A204.1 (cell line): ENCODE measurements around the gene GP9.

ENCODE experiments used
- FAIRE-seq: peaks from 2 replicates; lab custom pipeline; 2012; peaks lifted over from hg19 to GRCh38; lab: Jason Lieb, UNC

GP9 gene

GRCh38 chr3:129060276-129061022 lies at the start of gene GP9:
Gene GP9 (plus strand): TSS chr3:129060779. CDS start chr3:129061740, 961 bp downstream.
- no peak for FAIRE-seq

GRCh38 chr3:129013491-129013891 lies 47.1 kb upstream of the GP9 start:
- FAIRE-seq = no peak

GRCh38 chr3:129014148-129014547 lies 46.4 kb upstream of the GP9 start:
- FAIRE-seq = no peak

- no peak for FAIRE-seq
These were observed 45.7 kb upstream of the GP9 start for GRCh38 chr3:129014793-129015345.

GRCh38 chr3:129015388-129016105 lies 45.0 kb upstream of the GP9 start:
- FAIRE-seq = no peak

GRCh38 chr3:129016356-129016719 lies 44.2 kb upstream of the GP9 start:
- FAIRE-seq = no peak

- no peak for FAIRE-seq
These were observed 43.7 kb upstream of the GP9 start for GRCh38 chr3:129016720-129017483.

- FAIRE-seq = no peak
These were observed 43.1 kb upstream of the GP9 start for GRCh38 chr3:129017484-129017899.

- FAIRE-seq = no peak
These were observed 42.3 kb upstream of the GP9 start for GRCh38 chr3:129018271-129018670.

GRCh38 chr3:129018751-129019150 lies 41.8 kb upstream of the GP9 start:
- no peak for FAIRE-seq

GRCh38 chr3:129019266-129019665 lies 41.3 kb upstream of the GP9 start:
- FAIRE-seq = no peak

GRCh38 chr3:129020691-129021090 lies 39.9 kb upstream of the GP9 start:
- no peak for FAIRE-seq

- no peak for FAIRE-seq
These were observed 39.4 kb upstream of the GP9 start for GRCh38 chr3:129021140-129021551.

GRCh38 chr3:129022114-129023007 lies 38.2 kb upstream of the GP9 start:
- FAIRE-seq = no peak

GRCh38 chr3:129023008-129023358 lies 37.6 kb upstream of the GP9 start:
- FAIRE-seq = no peak

- FAIRE-seq = no peak
These were observed 36.7 kb upstream of the GP9 start for GRCh38 chr3:129023909-129024308.

GRCh38 chr3:129025108-129025507 lies 35.5 kb upstream of the GP9 start:
- no peak for FAIRE-seq

- no peak for FAIRE-seq
These were observed 34.7 kb upstream of the GP9 start for GRCh38 chr3:129025691-129026435.

GRCh38 chr3:129026728-129027543 lies 33.6 kb upstream of the GP9 start:
- no peak for FAIRE-seq

GRCh38 chr3:129027544-129027880 lies 33.1 kb upstream of the GP9 start:
- FAIRE-seq = no peak
